ENCODE measurements around the gene TBC1D1. TPM values are rescaled to one million over a fixed set of nuclear protein-coding genes. Genes with fewer than 3 reads are reported as not detected.

The TBC1D1 gene
- total and polyA plus RNA-seq, 10 donors = 49.3 to 142 (median 95.5) TPM

DNA sequence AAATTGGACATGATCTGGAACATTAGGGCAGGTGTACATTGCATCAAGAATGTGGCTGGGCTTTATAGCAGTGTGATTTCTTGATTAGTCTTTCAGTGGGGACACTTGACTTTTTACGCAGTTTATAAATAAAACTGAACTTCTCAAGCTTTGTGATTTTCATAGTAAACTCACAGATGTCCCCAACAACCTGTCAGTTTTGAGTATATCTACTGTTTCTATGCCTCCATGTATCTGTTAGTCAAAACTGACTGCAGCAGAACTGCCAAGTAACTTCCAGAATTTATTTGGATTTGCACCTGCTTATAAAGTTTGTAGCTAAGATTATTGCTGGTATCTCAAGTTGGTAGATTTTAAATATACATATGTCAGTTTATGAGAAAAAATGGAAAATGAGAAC is 89.4 kb downstream of the TBC1D1 start:
- intact Hi-C loops (cut with DNase I; ENCODE audit: low total_unique reads) = no loop called here
- no peaks in the 10 kb centered on the region for H3K27me3 ChIP-seq (replicated peaks in 1 of 7)
- WGBS, 5 donors = 77 to 89% (median 81%) methylated on average over 1 of the region's 1 CpG
- H3K36me3 ChIP-seq = no peaks in the 10 kb centered on the region
- no peak overlapping the region for H3K27ac ChIP-seq
- no peaks in the 10 kb centered on the region for H3K9me3 ChIP-seq
- H3K4me1 ChIP-seq = peaks cover 18 to 76% (median 47%) of the 10 kb centered on the region in 6 donors
- no peak for DNase-seq
- no peak overlapping the region for H3K4me3 ChIP-seq
- TF ChIP-seq POLR2A (IDR thresholded peaks at IDR 0.05) (no peak), POLR2AphosphoS5 (IDR thresholded peaks at IDR 0.05) (no peak)
- TF ChIP-seq, protein P1, sequence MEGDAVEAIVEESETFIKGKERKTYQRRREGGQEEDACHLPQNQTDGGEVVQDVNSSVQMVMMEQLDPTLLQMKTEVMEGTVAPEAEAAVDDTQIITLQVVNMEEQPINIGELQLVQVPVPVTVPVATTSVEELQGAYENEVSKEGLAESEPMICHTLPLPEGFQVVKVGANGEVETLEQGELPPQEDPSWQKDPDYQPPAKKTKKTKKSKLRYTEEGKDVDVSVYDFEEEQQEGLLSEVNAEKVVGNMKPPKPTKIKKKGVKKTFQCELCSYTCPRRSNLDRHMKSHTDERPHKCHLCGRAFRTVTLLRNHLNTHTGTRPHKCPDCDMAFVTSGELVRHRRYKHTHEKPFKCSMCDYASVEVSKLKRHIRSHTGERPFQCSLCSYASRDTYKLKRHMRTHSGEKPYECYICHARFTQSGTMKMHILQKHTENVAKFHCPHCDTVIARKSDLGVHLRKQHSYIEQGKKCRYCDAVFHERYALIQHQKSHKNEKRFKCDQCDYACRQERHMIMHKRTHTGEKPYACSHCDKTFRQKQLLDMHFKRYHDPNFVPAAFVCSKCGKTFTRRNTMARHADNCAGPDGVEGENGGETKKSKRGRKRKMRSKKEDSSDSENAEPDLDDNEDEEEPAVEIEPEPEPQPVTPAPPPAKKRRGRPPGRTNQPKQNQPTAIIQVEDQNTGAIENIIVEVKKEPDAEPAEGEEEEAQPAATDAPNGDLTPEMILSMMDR (IDR thresholded peaks at IDR 0.05 in 8 of 11, conservative IDR thresholded peaks at IDR 0.05 in 3 of 11) = no peak

DNA sequence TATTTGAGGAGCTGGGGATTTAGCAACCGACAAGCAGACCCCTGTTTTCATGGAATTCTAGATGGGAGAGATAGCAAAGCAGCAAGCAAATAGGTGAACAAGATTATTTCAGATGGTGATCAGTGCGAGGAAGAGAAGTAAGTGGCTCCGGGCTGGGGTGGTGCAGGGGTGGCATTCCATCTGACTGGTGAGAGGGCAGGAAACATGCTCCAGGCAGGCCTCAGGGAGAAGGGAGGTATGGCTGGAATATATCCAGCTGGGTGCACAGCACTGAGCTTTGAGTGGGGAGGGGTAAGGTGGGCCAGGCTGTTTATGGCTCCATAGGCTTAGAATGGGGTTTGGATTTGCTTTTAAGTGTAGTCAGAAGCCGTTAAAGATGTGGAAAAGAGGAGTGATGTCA is 90.5 kb downstream of the TBC1D1 start:
- intact Hi-C loops (cut with DNase I; ENCODE audit: low total_unique reads) = no loop called here
- peaks cover 18 to 86% (median 56%) of the 10 kb centered on the region in 6 donors for H3K4me1 ChIP-seq
- no peaks in the 10 kb centered on the region for H3K27me3 ChIP-seq (replicated peaks in 1 of 7)
- H3K36me3 ChIP-seq = no peaks in the 10 kb centered on the region
- no peak for DNase-seq
- WGBS, 5 donors = 76 to 85% (median 83%) methylated on average over 4 of the region's 4 CpGs
- no peak overlapping the region for H3K27ac ChIP-seq
- no peak overlapping the region for H3K4me3 ChIP-seq
- no peak for TF ChIP-seq POLR2A (IDR thresholded peaks at IDR 0.05)
- TF ChIP-seq POLR2AphosphoS5 (IDR thresholded peaks at IDR 0.05) = no peak
- TF ChIP-seq, protein P1 (IDR thresholded peaks at IDR 0.05 in 8 of 11, conservative IDR thresholded peaks at IDR 0.05 in 3 of 11) = no peak
- no peaks in the 10 kb centered on the region for H3K9me3 ChIP-seq

DNA sequence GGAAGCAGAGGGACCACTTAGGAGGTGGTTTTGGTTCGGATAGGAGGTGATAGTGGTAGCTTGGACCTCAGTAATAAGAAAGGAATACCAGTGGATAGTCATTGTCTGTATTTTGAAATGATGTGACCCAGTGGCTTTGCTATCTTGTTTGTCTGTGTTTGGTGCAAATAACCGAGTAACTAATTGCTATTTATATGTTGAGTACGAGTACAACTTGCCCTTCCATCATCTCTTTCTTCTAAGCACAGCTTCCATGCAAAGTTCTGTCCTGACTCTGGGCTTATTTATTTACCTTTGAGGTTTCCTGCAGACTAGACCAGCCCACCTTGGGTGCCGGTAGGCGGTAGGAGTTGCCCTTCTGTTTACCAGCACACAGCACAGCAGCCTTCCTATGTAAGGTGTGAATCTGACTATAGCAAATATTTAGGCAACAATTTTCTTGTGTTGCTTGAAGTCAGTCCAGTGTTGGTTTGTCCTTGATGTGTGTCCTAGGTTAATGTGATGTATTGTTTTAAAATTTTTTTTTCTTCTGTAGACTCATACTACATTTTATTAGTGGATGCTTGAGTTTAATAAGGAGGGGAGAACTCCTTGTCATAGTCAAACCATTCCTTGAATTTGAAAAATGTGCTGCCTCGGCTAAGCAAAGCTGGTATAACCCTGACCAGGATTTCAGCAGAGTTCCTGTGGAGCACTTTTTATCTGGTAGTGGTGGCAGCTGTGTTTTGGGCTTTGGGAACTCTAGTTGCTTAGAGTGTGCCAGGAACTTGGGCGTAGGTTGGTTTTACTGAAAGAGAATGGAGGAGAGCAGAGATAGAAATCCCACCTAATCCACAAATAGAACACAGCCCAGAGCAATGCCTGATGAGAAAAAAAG is 91.2 kb downstream of the TBC1D1 start:
- peak overlapping the region in 2 of 8 donors; percentile 15 to 33 for H3K27ac ChIP-seq
- H3K36me3 ChIP-seq = no peaks in the 10 kb centered on the region
- intact Hi-C loops (cut with DNase I; ENCODE audit: low total_unique reads) = no loop called here
- peaks cover 18 to 86% (median 58%) of the 10 kb centered on the region in 6 donors for H3K4me1 ChIP-seq
- TF ChIP-seq POLR2A (IDR thresholded peaks at IDR 0.05) (no peak), POLR2AphosphoS5 (IDR thresholded peaks at IDR 0.05) (no peak)
- TF ChIP-seq, protein P1 (IDR thresholded peaks at IDR 0.05 in 8 of 11, conservative IDR thresholded peaks at IDR 0.05 in 3 of 11) = no peak
- 61 to 75% (median 65%) methylated on average over 7 of the region's 7 CpGs for WGBS, 5 donors
- no peak for DNase-seq
- H3K27me3 ChIP-seq (replicated peaks in 1 of 7) = no peaks in the 10 kb centered on the region
- H3K9me3 ChIP-seq = no peaks in the 10 kb centered on the region
- no peak overlapping the region for H3K4me3 ChIP-seq

DNA sequence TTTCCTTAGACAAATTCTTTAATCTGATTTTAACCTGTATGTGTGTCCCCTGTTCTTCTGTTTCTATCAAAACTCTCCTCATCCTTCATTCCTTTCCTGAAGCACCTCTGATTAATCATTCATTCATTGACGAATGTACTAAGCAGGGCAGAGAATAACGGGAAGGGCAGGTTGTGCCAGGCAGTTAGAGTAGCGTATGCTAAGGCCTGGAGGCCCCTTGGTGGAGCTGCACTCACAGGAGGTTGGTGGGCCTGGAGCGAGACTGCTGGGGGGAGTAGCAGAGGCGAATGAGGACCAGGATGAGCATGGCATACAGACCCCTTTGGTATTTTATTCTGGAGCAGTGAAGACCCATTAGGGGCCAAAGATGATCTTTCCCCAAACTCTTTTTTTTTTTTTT is 91.9 kb downstream of the TBC1D1 start:
- TF ChIP-seq POLR2A (IDR thresholded peaks at IDR 0.05) (no peak), POLR2AphosphoS5 (IDR thresholded peaks at IDR 0.05) (no peak)
- TF ChIP-seq, protein P1 (IDR thresholded peaks at IDR 0.05 in 8 of 11, conservative IDR thresholded peaks at IDR 0.05 in 3 of 11) = no peak
- no peak overlapping the region for H3K4me3 ChIP-seq
- peaks cover 0 to under 1% (median 0%) of the 10 kb centered on the region in 6 donors for H3K36me3 ChIP-seq
- intact Hi-C loops (cut with DNase I; ENCODE audit: low total_unique reads) = no loop called here
- H3K4me1 ChIP-seq = peaks cover 18 to 92% (median 57%) of the 10 kb centered on the region in 6 donors
- H3K9me3 ChIP-seq = no peaks in the 10 kb centered on the region
- H3K27ac ChIP-seq = peak overlapping the region in 1 of 8 donors; percentile 33
- no peak for DNase-seq
- WGBS, 5 donors = 82 to 88% (median 88%) methylated on average over 5 of the region's 5 CpGs
- H3K27me3 ChIP-seq (replicated peaks in 1 of 7) = no peaks in the 10 kb centered on the region

Measured in spleen (tissue), 11 donors.